HG02678 (cell line): ENCODE measurements around the gene LRRC55.
"Not testable (repeated sequence)": the region's sequence is repeated elsewhere in the genome, so short reads cannot be mapped to it uniquely, and the experiment has no call there.

Experiments used
- ATAC-seq: cut with Tn5 transposase; IDR thresholded peaks from one replicate; pipeline ENCODE4 v1.9.1; 2021; ENCODE audit warnings: mild to moderate bottlenecking, moderate library complexity; ENCODE audit not compliant: unreplicated experiment

The LRRC55 gene

GRCh38 chr11:57160665-57161064 lies 21.1 kb upstream of the LRRC55 start:
- no peak for ATAC-seq

DNA sequence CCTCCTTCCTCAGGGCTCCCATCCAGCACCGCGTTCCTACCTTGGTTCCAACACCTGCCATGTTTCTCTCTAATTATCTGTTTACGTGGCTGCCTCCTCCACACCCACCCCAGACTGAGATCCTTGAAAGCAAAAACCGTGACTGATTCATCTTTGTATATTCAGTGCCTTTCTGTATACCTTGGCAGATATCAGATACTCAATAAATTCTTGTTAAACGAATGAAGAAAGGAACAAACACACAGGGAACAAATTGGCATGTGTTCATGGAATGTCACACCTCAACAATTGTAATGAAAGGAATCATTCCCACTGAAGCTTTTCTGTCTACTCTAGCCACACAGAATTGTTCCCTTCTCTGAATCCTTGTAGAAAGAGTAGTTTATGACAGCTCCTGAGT lies 20.4 kb upstream of the LRRC55 start:
- no peak for ATAC-seq

GRCh38 chr11:57162179-57162898 lies 19.4 kb upstream of the LRRC55 start:
- no peak for ATAC-seq

- ATAC-seq, result no peak
Measured at GRCh38 chr11:57163160-57163868, 18.4 kb upstream of the LRRC55 start.

DNA sequence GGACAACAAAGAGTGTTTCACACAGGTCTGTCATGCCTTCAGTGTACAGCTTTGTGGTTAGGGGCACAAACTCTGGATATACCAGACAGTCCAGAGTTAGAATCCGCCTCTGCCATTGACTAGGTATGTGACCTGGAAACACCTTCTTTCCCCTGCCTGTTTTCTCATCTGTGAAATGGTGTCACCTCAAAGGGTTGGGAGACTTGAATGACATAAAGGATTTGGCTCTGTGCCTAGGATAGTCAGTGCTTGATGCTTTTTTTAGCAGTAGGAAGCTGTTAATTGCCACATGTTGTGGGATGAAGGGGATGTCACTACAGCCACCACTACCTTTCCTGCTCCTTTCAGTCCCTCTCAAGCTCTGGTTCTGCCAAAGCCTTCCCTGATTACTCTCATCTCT lies 17.4 kb upstream of the LRRC55 start:
- no peak for ATAC-seq

DNA sequence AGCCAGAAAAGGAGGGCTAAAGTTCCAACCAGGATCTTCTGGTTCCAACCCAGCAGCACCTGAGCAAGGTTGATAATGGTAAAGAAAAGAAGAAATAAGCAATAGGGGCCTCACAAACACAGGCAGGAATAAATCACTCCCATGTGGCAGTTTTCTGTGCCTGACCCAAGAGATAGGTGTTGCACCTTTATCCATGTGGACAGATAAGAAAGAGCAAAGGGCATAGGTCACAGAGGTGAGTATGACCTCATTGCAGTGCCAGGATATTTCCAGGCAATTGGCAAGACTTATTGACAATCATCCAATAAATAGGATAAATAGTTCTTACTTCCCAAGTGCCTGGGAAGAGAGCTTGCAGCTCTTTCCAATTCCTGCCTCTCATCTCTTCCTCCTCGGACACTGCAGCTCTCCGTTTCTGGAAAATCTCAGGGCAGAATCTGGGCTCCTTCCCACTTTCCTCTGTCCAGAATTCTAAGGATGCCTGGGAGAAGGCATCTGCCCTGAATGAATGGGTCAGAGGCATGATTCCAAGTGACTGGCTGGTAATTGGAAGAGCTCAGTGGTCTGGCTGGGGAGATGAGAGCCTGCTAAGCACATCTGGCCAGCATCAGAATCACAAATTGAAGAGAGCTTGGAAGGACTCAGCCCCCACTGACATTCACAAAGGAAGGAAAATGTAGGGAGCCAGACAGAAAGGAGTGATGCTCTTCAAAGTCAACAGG lies 14.5 kb upstream of the LRRC55 start:
- ATAC-seq, result no peak

GRCh38 chr11:57169732-57170313 lies 11.9 kb upstream of the LRRC55 start:
- not testable (repeated sequence) for ATAC-seq

DNA sequence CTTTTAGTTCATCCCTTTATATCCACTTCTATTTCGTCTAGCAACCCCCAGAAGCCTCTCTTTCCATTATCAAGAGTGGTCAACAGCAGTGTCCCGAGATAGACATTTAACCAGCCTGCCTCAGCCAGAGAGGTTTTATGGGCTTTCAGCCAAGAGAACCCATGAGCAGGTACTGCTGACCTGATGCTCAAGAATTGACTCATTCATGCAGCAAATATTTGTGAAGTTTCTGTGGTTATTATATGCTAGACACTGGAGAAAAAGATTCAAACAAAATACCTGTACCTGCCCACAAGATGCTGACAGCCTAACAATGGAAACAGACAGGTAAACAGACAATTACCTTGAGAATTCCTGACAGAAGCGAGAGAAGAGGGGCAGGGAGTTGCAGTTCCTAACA lies 9.7 kb upstream of the LRRC55 start:
- no peak for ATAC-seq

DNA sequence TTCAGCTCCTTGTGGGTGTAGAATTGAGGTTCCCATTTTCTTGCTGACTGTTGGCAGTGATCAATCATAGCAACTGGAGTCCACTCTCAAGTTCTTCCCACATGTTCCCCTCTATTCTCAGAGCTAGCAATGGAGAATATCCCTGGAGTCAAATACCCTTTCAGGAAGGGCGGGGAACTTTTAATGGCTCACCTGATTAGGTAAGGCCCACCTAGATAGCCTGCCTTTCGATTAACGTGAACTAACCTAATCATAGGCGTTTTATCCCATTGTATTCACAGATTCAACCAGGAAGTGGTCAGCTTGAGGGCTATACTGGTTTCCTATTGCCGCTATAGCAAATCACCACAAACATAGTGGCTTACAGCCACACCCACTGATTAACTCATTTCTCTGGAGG lies 7.1 kb upstream of the LRRC55 start:
- no peak for ATAC-seq

DNA sequence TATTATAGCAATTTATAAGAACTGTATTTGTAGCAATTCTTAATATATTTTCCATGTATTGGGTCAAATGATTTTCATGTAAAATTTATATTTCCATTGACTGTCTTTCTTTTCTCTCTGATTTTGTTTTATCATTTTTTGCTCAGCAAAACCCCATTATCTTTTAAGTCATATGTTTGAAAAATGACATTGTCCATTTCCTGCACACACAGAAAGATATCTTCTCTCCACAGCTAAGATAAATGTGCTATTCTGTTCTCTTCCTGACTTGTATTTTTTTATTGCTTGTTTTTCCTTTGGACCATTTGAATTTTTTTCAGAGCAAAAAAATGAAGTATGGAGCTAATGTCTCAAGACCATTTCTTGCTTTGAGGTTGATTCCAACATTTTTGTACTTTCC lies 6.3 kb upstream of the LRRC55 start:
- no peak for ATAC-seq

GRCh38 chr11:57178334-57178733 lies 3.4 kb upstream of the LRRC55 start:
- no peak for ATAC-seq

DNA sequence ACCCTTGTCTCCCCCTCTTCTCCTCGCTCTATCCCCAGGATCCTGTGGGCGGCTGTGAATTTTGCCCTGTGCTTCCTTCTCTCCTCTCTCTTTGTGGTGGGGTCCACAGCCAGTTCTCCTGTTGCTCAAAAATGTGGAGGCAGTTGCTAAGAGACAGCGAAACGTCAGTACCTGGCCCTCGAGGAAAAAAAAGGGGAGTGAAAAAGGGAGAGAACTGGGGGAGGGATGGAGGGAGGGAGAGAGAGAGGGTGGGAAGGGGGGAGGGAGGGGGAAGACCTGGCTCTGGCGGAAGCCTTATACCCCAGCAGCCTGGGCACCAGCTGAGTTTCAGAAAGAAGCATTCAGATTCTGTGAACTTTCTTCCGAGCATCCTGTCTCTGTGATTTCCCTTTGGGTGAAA lies 2.1 kb upstream of the LRRC55 start:
- ATAC-seq, result no peak

GRCh38 chr11:57180081-57180561 lies 1.6 kb upstream of the LRRC55 start:
- no peak for ATAC-seq

GRCh38 chr11:57180964-57181363 lies 789 bp upstream of the LRRC55 start:
- no peak for ATAC-seq

GRCh38 chr11:57182896-57183295 lies 1.1 kb downstream of the LRRC55 start:
- no peak for ATAC-seq

- ATAC-seq, result no peak
Measured at GRCh38 chr11:57190548-57190947, 8.8 kb downstream of the LRRC55 start.

GRCh38 chr11:57191311-57192219 lies 9.8 kb downstream of the LRRC55 start:
- ATAC-seq, result no peak

GRCh38 chr11:57192316-57192715 lies 10.6 kb downstream of the LRRC55 start:
- no peak for ATAC-seq

DNA sequence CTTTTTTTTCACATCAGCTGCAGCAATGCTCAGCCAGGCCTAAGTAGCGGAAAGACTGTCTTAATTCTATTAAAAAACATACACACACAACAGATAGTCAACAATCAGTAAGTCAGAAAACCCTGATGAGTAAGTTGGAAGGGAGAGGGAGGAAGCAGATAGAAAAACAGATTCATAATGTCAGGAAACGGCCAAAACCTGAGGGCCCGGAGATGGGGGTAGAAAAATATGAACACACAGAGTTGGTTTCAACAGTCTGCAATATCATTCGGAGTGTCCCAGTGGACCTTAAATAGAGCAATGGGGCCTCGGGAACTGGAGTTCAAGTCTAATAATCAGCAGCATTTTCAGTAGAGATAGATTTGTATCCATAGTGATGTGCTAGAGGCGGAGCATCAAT lies 14.8 kb downstream of the LRRC55 start:
- ATAC-seq, result no peak

DNA sequence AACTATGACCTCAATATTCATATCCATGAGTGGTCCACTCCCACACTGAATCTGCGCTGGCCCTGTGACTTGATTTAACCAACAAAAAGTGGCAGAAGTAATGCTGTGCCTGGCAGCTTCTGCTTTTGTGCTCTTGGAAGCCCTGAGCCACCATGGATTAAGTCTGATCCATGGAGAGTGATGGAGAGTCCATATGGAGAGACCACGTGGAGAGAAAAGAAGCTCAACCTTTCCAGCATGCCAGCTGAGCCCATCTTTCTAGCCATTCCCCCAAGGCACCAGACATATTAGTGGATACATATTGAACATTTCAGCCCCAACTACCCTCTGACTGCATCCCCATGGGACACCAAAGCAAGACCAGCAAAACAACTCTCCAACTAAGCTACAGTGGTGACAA lies 16.0 kb downstream of the LRRC55 start:
- ATAC-seq, result no peak
